Astrocyte (in vitro differentiated cells and primary cell): ENCODE measurements around the gene AOC1. TPM values are rescaled to one million over a fixed set of nuclear protein-coding genes. Genes with fewer than 3 reads are reported as not detected.

Experiments
- DNase-seq: peaks from one replicate; pipeline ENCODE4 v3.0.0-alpha.2; 2010; ENCODE audit warnings: low read depth
- FAIRE-seq: peaks from 2 replicates; lab custom pipeline; 2011; peaks lifted over from hg19 to GRCh38; lab: Jason Lieb, UNC
- H2AFZ ChIP-seq: 2 replicates; pipeline ENCODE4 v1.6.0; 2012; ENCODE audit warnings: low read depth, low read length, inconsistent platforms
- H3K27ac ChIP-seq: 2 replicates; pipeline ENCODE4 v1.5.1; 2011; ENCODE audit warnings: low read depth, low read length, inconsistent platforms
- H3K27me3 ChIP-seq: 2 replicates; pipeline ENCODE4 v1.6.0; 2011; ENCODE audit warnings: low read length, inconsistent platforms; ENCODE audit not compliant: insufficient read depth
- H3K36me3 ChIP-seq: 2 replicates; pipeline ENCODE4 v1.5.1; 2011; ENCODE audit warnings: low read length, inconsistent platforms; ENCODE audit not compliant: insufficient read depth
- H3K4me1 ChIP-seq: 2 replicates; pipeline ENCODE4 v1.5.1; 2011; ENCODE audit warnings: low read length, inconsistent platforms; ENCODE audit not compliant: insufficient read depth
- H3K4me2 ChIP-seq: 2 replicates; pipeline ENCODE4 v1.6.0; 2012; ENCODE audit warnings: low read length, inconsistent platforms
- H3K4me3 ChIP-seq: 2 replicates; pipeline ENCODE4 v1.5.1; 2011; ENCODE audit warnings: low read depth, mild to moderate bottlenecking, low read length, inconsistent platforms; ENCODE audit not compliant: insufficient read depth
- H3K79me2 ChIP-seq: 2 replicates; pipeline ENCODE4 v1.6.0; 2012; ENCODE audit warnings: mild to moderate bottlenecking, low read length, inconsistent platforms; ENCODE audit not compliant: insufficient read depth
- H3K9ac ChIP-seq: 2 replicates; pipeline ENCODE4 v1.6.0; 2012; ENCODE audit warnings: mild to moderate bottlenecking, low read length, inconsistent platforms
- H3K9me3 ChIP-seq: 2 replicates; pipeline ENCODE4 v1.5.1; 2012; ENCODE audit warnings: low read depth, mild to moderate bottlenecking, low read length, inconsistent platforms; ENCODE audit not compliant: insufficient read depth
- H4K20me1 ChIP-seq: 2 replicates; pipeline ENCODE4 v1.6.0; 2012; ENCODE audit warnings: low read length, inconsistent platforms; ENCODE audit not compliant: insufficient read depth
- H3K27ac Mint-ChIP-seq: one replicate; pipeline ENCODE4 v1.8.0; 2021; ENCODE audit warnings: mild to moderate bottlenecking, mixed read lengths; ENCODE audit not compliant: unreplicated experiment
- H3K27me3 Mint-ChIP-seq: one replicate; pipeline ENCODE4 v1.8.0; 2021; ENCODE audit warnings: low read depth, mixed read lengths; ENCODE audit not compliant: unreplicated experiment
- H3K36me3 Mint-ChIP-seq: one replicate; pipeline ENCODE4 v1.8.0; 2021; ENCODE audit warnings: low read depth, mixed read lengths; ENCODE audit not compliant: unreplicated experiment
- H3K4me1 Mint-ChIP-seq: one replicate; pipeline ENCODE4 v1.8.0; 2021; ENCODE audit warnings: low read depth, mixed read lengths; ENCODE audit not compliant: unreplicated experiment
- H3K4me3 Mint-ChIP-seq: one replicate; pipeline ENCODE4 v1.8.0; 2021; ENCODE audit warnings: mild to moderate bottlenecking, moderate library complexity, mixed read lengths; ENCODE audit not compliant: unreplicated experiment
- H3K9me3 Mint-ChIP-seq: one replicate; pipeline ENCODE4 v1.8.0; 2021; ENCODE audit warnings: mild to moderate bottlenecking, mixed read lengths; ENCODE audit not compliant: unreplicated experiment
- CTCF ChIP-seq: IDR thresholded peaks from 2 replicates; pipeline ENCODE4 v1.5.1; 2011; ENCODE audit warnings: low read depth, mild to moderate bottlenecking, inconsistent platforms, low read length, moderate library complexity; ENCODE audit not compliant: insufficient read depth
- EZH2 ChIP-seq: IDR thresholded peaks from 2 replicates; pipeline ENCODE4 v1.6.1; 2012; ENCODE audit warnings: mild to moderate bottlenecking, low read length, inconsistent platforms; ENCODE audit not compliant: insufficient read depth
- total RNA-seq: library from RNA; stranded (reverse); gene quantifications from 2 replicates; pipeline ENCODE4 v1.2.1, GENCODE V29; 2021

AOC1 gene
- total RNA-seq, 1 donor from 2014 or later: not detected

- Histone ChIP-seq H2AFZ (no peak overlapping the region), H3K9me3 (no peaks in the 10 kb centered on the region), H3K4me1 (no peaks in the 10 kb centered on the region), H3K36me3 (no peaks in the 10 kb centered on the region), H3K4me2 (no peak overlapping the region), H3K27me3 (no peaks in the 10 kb centered on the region), H3K27ac (no peak overlapping the region), H3K4me3 (no peak overlapping the region), H4K20me1 (no peaks in the 10 kb centered on the region), H3K79me2 (no peaks in the 10 kb centered on the region), H3K9ac (no peak overlapping the region)
- TF ChIP-seq EZH2 (no peak), CTCF (no peak)
- Mint-ChIP-seq H3K27ac (no peak overlapping the region), H3K4me1 (peaks cover 17% of the 10 kb centered on the region), H3K9me3 (peaks cover 4% of the 10 kb centered on the region), H3K4me3 (no peak overlapping the region), H3K27me3 (peaks cover 31% of the 10 kb centered on the region), H3K36me3 (no peaks in the 10 kb centered on the region)
- FAIRE-seq (no peak), DNase-seq (no peak)
These were observed 4.2 kb upstream of the AOC1 start for GRCh38 chr7:150848111-150848510.

- Histone ChIP-seq H3K4me2 (no peak overlapping the region), H3K9ac (no peak overlapping the region), H4K20me1 (no peaks in the 10 kb centered on the region), H3K27me3 (no peaks in the 10 kb centered on the region), H2AFZ (no peak overlapping the region), H3K79me2 (no peaks in the 10 kb centered on the region), H3K27ac (no peak overlapping the region), H3K4me3 (no peak overlapping the region), H3K36me3 (no peaks in the 10 kb centered on the region), H3K9me3 (no peaks in the 10 kb centered on the region), H3K4me1 (no peaks in the 10 kb centered on the region)
- H3K27ac Mint-ChIP-seq: no peak overlapping the region
- FAIRE-seq: no peak
- H3K27me3 Mint-ChIP-seq: peaks cover 29% of the 10 kb centered on the region
- H3K36me3 Mint-ChIP-seq: no peaks in the 10 kb centered on the region
- no peak for DNase-seq
- peaks cover 17% of the 10 kb centered on the region for H3K4me1 Mint-ChIP-seq
- TF ChIP-seq CTCF (no peak), EZH2 (no peak)
- no peak overlapping the region for H3K4me3 Mint-ChIP-seq
- peaks cover 4% of the 10 kb centered on the region for H3K9me3 Mint-ChIP-seq
These were observed 3.7 kb upstream of the AOC1 start for GRCh38 chr7:150848561-150849115.

DNA sequence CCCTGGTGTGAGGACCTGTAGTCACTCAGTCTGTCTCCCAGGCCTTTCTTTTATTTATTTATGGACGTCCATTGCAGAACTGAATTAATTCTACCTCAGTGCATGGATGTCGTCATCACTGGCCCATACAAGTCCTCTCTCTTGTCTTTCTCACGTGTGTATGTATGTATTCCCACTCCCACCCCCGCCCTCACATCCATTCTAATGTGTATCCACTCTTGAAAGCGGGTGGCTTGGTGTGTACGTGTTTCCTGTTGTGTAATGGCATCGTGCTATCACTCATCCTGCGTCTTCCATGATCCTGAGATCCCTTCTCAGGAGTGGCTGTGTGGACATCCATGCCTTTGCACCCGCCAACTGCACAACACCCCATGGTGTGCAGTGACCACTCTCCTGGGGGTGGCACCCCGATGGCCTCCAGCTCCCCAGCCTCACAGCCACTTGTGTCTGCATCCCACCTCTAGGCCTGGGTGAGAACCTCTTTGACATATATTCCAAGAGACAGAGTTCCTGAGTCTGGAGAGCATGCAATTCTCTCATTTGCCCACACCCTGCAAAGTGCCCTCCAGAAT is 3.0 kb upstream of the AOC1 start:
- TF ChIP-seq CTCF (no peak), EZH2 (no peak)
- H3K36me3 Mint-ChIP-seq: no peaks in the 10 kb centered on the region
- no peak overlapping the region for H3K27ac ChIP-seq

More for the DNA sequence above, 3.0 kb upstream of the AOC1 start:
- Histone ChIP-seq H3K9ac (no peak overlapping the region), H2AFZ (no peak overlapping the region), H3K4me2 (no peak overlapping the region), H3K4me1 (no peaks in the 10 kb centered on the region), H3K4me3 (no peak overlapping the region), H3K36me3 (no peaks in the 10 kb centered on the region), H4K20me1 (no peaks in the 10 kb centered on the region), H3K9me3 (no peaks in the 10 kb centered on the region), H3K27me3 (no peaks in the 10 kb centered on the region), H3K79me2 (no peaks in the 10 kb centered on the region)
- Mint-ChIP-seq H3K27ac (peak overlapping the region; percentile 88), H3K9me3 (peaks cover 4% of the 10 kb centered on the region), H3K27me3 (peaks cover 29% of the 10 kb centered on the region), H3K4me3 (no peak overlapping the region), H3K4me1 (peaks cover 16% of the 10 kb centered on the region)
- DNase-seq: no peak
- no peak for FAIRE-seq
